ENCODE data around the gene SMURF2.

Gene SMURF2

GRCh38 chr17:64529221-64529620, 132.9 kb downstream of the SMURF2 start:
- TF ChIP-seq, protein P1, sequence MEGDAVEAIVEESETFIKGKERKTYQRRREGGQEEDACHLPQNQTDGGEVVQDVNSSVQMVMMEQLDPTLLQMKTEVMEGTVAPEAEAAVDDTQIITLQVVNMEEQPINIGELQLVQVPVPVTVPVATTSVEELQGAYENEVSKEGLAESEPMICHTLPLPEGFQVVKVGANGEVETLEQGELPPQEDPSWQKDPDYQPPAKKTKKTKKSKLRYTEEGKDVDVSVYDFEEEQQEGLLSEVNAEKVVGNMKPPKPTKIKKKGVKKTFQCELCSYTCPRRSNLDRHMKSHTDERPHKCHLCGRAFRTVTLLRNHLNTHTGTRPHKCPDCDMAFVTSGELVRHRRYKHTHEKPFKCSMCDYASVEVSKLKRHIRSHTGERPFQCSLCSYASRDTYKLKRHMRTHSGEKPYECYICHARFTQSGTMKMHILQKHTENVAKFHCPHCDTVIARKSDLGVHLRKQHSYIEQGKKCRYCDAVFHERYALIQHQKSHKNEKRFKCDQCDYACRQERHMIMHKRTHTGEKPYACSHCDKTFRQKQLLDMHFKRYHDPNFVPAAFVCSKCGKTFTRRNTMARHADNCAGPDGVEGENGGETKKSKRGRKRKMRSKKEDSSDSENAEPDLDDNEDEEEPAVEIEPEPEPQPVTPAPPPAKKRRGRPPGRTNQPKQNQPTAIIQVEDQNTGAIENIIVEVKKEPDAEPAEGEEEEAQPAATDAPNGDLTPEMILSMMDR (IDR thresholded peaks at IDR 0.05; ENCODE audit: low read depth, low read length), result no peak
- DNase-seq (ENCODE audit: low read depth, low spot score), result no peak
- no peak overlapping the region for H3K4me3 ChIP-seq (ENCODE audit: low read depth, low read length)
- in situ Hi-C loops (cut with HindIII; ENCODE audit: low sequenced_read_pairs), result no loop called here

DNA sequence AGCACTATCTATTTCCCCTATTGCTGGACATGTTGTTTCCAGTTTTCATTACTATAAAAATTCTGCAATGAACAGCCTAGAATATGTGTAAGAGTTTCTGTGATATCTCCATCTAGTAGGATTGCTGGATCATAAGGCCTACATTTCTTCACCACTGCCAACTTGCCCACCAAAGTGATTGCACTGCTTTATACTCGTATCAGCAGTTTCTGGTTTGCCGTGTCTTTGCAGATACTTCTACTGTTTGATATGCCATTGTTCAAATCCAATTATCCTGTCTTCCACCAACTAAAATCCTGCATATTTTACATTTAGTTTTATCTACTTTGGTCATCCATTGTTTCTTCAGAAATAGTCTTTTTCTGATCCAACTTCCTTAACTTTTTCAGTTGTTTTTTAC, 134.2 kb downstream of the SMURF2 start:
- TF ChIP-seq, protein P1 (IDR thresholded peaks at IDR 0.05; ENCODE audit: low read depth, low read length), result no peak
- no peak for DNase-seq (ENCODE audit: low read depth, low spot score)
- H3K4me3 ChIP-seq (ENCODE audit: low read depth, low read length), result no peak overlapping the region
- in situ Hi-C loops (cut with HindIII; ENCODE audit: low sequenced_read_pairs), result no loop called here

- TF ChIP-seq, protein P1 (IDR thresholded peaks at IDR 0.05; ENCODE audit: low read depth, low read length), result no peak
- DNase-seq (ENCODE audit: low read depth, low spot score), result no peak
- in situ Hi-C loops (cut with HindIII; ENCODE audit: low sequenced_read_pairs), result no loop called here
- H3K4me3 ChIP-seq (ENCODE audit: low read depth, low read length), result no peak overlapping the region
Measured at GRCh38 chr17:64520359-64520758, 141.7 kb downstream of the SMURF2 start.

DNA sequence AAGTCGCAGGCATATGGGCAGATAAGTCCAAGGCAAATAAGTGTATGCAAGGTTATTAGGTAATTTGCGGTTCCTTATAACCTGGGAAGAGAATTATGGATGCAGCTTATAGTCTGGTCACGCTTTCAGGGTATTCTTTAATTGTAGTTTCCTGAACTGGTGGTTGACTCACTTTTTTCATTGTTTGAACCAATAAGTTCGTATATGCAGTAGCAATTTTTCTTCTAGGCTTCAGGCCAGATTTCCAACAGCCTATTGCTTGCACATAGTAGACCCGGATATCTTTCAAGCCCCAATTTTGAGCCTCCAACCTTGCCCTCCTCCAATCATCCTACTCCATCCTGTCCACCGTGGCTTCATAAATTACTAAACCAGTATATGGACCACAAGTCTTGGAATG, 142.5 kb downstream of the SMURF2 start:
- in situ Hi-C loops (cut with HindIII; ENCODE audit: low sequenced_read_pairs), result no loop called here
- DNase-seq (ENCODE audit: low read depth, low spot score), result no peak
- no peak overlapping the region for H3K4me3 ChIP-seq (ENCODE audit: low read depth, low read length)
- TF ChIP-seq, protein P1 (IDR thresholded peaks at IDR 0.05; ENCODE audit: low read depth, low read length), result no peak

GRCh38 chr17:64515829-64516228, 146.3 kb downstream of the SMURF2 start:
- DNase-seq (ENCODE audit: low read depth, low spot score), result no peak
- in situ Hi-C loops (cut with HindIII; ENCODE audit: low sequenced_read_pairs), result no loop called here
- TF ChIP-seq, protein P1 (IDR thresholded peaks at IDR 0.05; ENCODE audit: low read depth, low read length), result no peak
- H3K4me3 ChIP-seq (ENCODE audit: low read depth, low read length), result no peak overlapping the region

GRCh38 chr17:64515419-64515818, 146.7 kb downstream of the SMURF2 start:
- in situ Hi-C loops (cut with HindIII; ENCODE audit: low sequenced_read_pairs), result no loop called here
- no peak overlapping the region for H3K4me3 ChIP-seq (ENCODE audit: low read depth, low read length)
- TF ChIP-seq, protein P1 (IDR thresholded peaks at IDR 0.05; ENCODE audit: low read depth, low read length), result no peak
- DNase-seq (ENCODE audit: low read depth, low spot score), result no peak

DNA sequence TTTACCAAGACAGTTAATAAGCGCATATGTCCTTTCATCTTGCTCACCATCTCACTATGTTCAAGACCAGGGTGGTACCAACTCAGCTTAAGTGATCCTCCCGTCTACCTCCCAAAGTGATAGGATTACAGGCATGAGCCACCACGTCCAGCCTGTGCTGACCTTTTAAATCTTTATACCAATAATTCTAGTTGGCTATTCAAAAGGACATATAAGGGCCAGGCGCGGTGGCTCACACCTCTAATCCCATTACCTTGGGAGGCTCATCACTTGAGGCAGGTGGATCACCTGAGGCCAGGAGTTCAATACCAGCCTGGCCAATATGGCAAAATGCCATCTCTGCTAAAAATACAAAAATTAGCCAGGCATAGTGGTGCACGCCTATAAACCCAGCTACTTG, 152.9 kb downstream of the SMURF2 start:
- DNase-seq (ENCODE audit: low read depth, low spot score), result no peak
- TF ChIP-seq, protein P1 (IDR thresholded peaks at IDR 0.05; ENCODE audit: low read depth, low read length), result no peak
- in situ Hi-C loops (cut with HindIII; ENCODE audit: low sequenced_read_pairs), result no loop called here
- H3K4me3 ChIP-seq (ENCODE audit: low read depth, low read length), result no peak overlapping the region

All from astrocyte of the spinal cord (primary cell).